HG03571 (cell line): ENCODE results near the gene PRF1.

Experiments used
- ATAC-seq: cut with Tn5 transposase; IDR thresholded peaks from one replicate; pipeline ENCODE4 v1.9.1; 2021; ENCODE audit not compliant: unreplicated experiment

The PRF1 gene

DNA sequence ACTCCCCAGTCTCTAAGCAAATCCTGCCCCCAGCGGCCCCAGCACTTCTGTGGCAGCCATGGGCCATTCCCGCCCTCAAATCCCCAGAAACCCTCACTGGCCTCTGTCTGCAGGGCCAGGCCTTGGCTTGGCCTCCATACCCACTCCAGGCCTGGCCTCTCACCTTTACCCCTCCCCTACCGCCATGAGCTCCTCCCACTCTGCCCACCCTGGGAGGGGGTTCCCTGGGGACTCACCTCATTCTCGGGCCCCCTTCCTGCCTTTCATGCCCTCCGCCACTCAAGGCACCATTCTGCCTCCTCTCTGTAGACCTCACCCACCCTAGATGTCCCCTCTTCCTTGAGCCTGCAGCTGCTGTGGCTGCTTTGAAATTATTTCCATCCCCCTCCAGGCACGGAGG lies 41.0 kb downstream of the PRF1 start:
- ATAC-seq: no peak

- ATAC-seq: no peak
Observed at GRCh38 chr10:70561070-70561469, 41.5 kb downstream of the PRF1 start.

- ATAC-seq: no peak
Observed at GRCh38 chr10:70560511-70560941, 42.0 kb downstream of the PRF1 start.

DNA sequence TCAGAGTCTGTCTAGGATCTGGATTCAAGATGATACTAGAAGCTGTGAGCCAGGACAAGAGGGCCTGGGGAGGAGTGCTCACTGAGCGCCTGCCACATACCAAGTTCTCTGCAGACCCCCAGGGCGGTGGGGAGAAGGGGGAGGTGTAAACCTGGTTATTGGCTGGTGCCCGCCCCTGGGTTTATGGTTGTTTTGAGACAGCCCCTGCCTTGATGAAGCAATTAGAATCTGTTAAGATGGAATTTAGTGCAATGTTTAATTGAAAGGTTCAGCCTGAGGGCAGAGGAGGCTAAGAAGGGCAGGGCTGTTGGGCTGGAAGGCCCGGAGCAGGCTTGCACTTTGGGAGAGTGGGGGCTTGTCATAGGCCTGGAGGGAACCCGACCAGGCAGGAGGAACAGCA lies 42.7 kb downstream of the PRF1 start:
- ATAC-seq: no peak

DNA sequence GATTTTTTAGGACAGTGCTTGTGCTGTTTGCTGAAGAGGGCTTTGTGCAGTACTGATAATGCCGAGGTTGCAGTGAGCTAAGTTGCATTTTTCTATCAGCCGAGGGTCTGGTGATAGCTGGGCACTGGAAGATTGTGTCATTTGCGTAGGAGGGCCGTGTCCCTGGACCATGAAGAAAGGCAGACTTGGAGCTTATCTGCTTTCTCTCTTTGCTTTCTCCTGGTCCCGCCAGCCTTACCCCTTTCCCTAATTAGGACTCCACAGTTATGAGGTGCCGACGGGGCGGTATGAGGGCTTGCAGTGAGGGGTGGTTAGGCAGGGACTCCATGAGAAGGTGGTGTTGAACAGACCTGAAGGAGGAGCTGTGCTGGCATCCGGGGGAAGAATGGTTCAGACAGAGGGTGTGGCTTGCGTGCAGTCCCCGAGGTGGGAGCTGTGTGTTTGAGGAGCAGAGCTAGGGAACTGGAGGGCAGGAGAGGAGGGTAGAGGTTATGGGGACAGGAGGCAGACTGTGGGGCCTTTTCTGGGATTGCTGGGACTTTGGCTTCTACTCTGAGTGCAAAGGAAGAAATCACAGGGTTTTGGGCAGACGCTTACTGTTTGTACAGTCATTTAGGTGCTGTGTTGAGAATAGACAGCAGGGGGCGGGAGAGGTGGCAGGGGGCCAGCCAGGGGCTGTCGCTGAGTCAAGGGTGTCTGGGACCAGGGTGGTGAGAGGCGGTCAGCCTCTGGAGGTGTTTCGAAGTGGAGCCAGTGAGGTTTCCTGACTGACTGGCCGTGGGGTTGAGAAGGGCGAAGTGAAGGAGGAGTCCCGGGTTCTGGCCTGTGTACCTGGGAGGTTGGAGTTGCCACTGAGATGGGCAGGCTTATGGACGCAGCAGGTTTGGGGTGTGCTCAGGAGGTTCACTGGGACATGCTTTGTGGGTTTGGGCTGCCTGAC lies 43.4 kb downstream of the PRF1 start:
- no peak for ATAC-seq

- ATAC-seq: no peak
Observed at GRCh38 chr10:70558295-70558694, 44.2 kb downstream of the PRF1 start.

GRCh38 chr10:70557876-70558275 lies 44.7 kb downstream of the PRF1 start:
- ATAC-seq: no peak

DNA sequence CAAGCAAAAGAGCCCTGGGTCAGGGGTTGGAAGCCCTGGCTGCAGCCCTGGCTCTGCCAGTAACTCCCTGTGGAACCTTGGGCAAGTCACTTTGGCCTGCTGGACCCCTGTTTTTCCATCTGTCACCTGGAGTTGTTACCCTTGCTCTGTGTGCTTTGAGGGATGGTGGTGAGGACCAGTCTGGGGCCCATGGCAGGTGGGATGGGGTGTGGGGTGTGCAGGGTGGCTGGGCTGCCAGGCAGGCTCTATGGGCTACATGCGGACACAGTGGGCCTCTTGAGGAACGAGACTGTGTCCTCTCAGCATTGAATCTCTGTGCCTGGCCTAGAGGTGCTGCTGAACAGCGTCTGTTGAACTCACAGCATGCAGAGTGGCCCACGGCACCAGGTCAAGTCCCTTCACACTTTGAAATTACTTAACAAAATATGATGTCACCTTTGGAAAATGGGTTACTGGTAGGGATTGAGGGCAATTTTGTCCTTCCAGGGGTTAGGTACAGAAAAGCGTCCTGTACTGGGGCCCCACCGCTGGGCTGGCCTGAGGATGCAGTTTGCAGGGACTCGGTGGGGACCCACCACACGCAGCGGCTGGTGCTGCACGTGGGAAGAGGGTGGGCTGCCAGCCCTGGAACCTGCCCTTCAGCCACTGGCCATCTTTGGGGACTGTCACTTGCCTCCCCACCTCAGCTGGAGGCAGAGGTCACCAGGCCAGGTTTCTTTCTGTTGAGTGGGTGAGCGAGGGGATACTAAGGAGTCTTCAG lies 45.3 kb downstream of the PRF1 start:
- ATAC-seq: no peak

DNA sequence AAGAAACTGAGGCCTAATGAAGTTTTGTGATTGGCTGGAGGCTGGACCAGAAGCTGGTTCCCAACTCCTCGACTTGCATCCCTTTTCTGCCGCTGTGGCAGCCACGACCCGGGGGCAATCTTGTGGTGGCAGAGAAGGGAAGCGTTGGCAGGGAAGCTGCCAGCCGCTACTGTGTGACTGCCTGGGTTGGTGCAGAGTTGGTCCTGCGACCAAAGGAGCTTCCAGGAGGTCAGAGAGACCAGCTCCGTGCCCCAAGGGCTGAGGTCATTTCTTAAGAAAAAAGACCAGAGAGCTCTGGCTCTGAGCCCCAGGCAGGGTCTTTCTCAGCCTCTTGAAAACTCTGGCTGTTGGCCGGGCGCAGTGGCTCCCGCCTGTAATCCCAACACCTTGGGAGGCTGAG lies 47.2 kb downstream of the PRF1 start:
- ATAC-seq: no peak

GRCh38 chr10:70552586-70552985 lies 50.0 kb downstream of the PRF1 start:
- ATAC-seq: no peak

DNA sequence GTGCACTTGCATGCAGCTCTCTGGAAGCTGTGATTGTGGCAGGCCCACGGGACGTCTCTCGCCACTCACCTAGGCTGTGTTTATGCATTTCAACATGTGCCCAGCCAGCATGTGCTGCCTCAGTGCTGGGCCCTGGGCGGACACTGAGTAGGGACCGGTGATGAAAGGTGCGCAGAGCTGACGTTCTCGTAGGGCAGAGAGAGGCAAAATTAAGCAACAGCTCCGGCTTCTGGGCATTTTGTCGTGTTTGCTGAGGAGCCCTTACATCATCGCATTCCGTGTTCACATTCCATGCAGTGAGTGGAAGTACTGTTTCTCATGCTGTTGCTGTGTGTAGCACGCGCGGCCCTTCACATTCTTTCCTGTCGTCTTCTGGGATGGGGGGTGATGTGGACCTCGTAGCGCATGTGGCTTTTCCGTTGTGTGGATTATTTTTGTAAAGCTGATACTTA lies 50.5 kb downstream of the PRF1 start:
- no peak for ATAC-seq

DNA sequence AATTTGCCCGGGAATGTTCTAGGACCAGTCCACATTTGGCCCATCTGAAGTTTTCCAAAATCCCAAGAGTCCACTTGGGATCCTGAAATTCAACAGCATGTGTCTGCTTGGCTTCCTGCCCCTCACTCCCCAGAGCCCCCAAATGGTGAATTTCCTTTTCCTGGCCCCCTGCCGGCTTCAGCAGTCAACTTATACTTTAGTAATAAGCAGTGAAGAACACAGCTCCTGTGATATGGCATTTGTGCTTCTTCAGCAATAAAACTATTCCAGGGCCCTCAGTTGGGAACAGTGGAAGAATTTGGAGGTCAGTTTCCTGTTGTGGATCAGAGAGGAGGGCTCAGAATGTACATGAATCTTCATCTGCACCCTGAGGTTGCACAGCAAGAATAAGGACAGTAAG lies 51.1 kb downstream of the PRF1 start:
- no peak for ATAC-seq

DNA sequence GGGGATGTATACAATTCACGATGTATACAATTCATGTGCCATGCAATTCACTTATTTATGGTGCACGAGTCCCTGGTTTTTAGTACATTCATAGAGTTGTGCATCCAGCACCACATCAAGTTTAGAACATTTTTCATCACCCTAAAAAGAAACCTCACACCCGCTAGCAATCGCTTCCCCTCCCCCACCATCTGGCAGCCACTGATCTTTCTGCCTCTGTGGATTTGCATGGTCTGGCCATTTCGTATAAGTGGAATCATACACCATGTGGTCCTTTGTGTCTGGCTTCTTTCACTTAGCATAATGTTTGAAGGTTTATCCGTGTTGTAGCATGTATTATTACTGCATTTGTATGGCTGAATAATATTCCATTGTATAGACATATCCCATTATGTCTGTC lies 52.1 kb downstream of the PRF1 start:
- ATAC-seq: no peak

GRCh38 chr10:70549962-70550458 lies 52.5 kb downstream of the PRF1 start:
- ATAC-seq: no peak

- no peak for ATAC-seq
Observed at GRCh38 chr10:70549351-70549961, 53.1 kb downstream of the PRF1 start.
